Common myeloid progenitor, CD34-positive (primary cell): ENCODE results near the gene NCOA3.

Source experiments
- CTCF ChIA-PET: fragments of 350-600 bp; sonication (Branson Sonifier 250); formaldehyde crosslinking; loops from one replicate; lab custom pipeline; 2021; ENCODE audit warnings: antibody characterized with exemption; lab: Charles Lee
- POLR2A ChIA-PET: fragments of 350-600 bp; sonication (Branson Sonifier 250); formaldehyde crosslinking; loops from one replicate; lab custom pipeline; 2021; ENCODE audit warnings: antibody characterized with exemption; lab: Charles Lee
- DNase-seq, 3 donors: peaks; one replicate each; pipeline versions ENCODE4 v3.0.0 to v3.0.0-alpha.2; 2013
- H3K27ac ChIP-seq, 2 experiments: 1 replicate in 1 of 2; 2 replicates in 1 of 2; pipeline ENCODE4 v1.7.0; 2013; ENCODE audit warnings: inconsistent platforms in 2 of 2, low read length in 2 of 2, mild to moderate bottlenecking in 2 of 2, low read depth in 1 of 2, moderate library complexity in 1 of 2; ENCODE audit not compliant: severe bottlenecking in 2 of 2, insufficient read depth in 1 of 2, poor library complexity in 1 of 2
- H3K27me3 ChIP-seq, 5 experiments: replicated peaks in 2 of 5; 1 replicate in 3 of 5; 2 replicates in 2 of 5; pipeline versions ENCODE4 v1.6.1 to v1.7.0; 2013; ENCODE audit warnings: low read length in 4 of 5, mild to moderate bottlenecking in 2 of 5, moderate library complexity in 2 of 5, inconsistent platforms in 1 of 5; ENCODE audit not compliant: insufficient read depth in 5 of 5, control insufficient read depth in 4 of 5
- H3K36me3 ChIP-seq, 4 experiments: 1 replicate in 2 of 4; 2 replicates in 2 of 4; pipeline versions ENCODE4 v1.6.1 to v1.7.0; 2013; ENCODE audit warnings: low read length in 3 of 4, control low read depth in 1 of 4, mild to moderate bottlenecking in 1 of 4; ENCODE audit not compliant: control insufficient read depth in 4 of 4, insufficient read depth in 4 of 4
- H3K4me1 ChIP-seq, 4 experiments: 1 replicate in 3 of 4; 2 replicates in 1 of 4; pipeline versions ENCODE4 v1.6.1 to v1.7.1; 2013; ENCODE audit warnings: low read length in 3 of 4, mild to moderate bottlenecking in 3 of 4, control low read depth in 1 of 4, inconsistent platforms in 1 of 4, moderate library complexity in 1 of 4; ENCODE audit not compliant: control insufficient read depth in 4 of 4, insufficient read depth in 4 of 4; ENCODE audit errors: control extremely low read depth in 1 of 4
- H3K4me3 ChIP-seq, 7 experiments: 1 replicate in 4 of 7; 2 replicates in 3 of 7; pipeline versions ENCODE4 v1.5.1 to v1.7.0; 2013; ENCODE audit warnings: mild to moderate bottlenecking in 7 of 7, low read length in 6 of 7, moderate library complexity in 6 of 7, inconsistent platforms in 2 of 7, low read depth in 2 of 7, control low read depth in 1 of 7; ENCODE audit not compliant: insufficient read depth in 4 of 7, control insufficient read depth in 1 of 7; ENCODE audit errors: extremely low read depth in 1 of 7
- H3K9me3 ChIP-seq, 5 experiments: 1 replicate in 4 of 5; 2 replicates in 1 of 5; pipeline versions ENCODE4 v1.6.1 to v1.7.1; 2013; ENCODE audit warnings: low read length in 4 of 5, mild to moderate bottlenecking in 2 of 5, inconsistent platforms in 1 of 5, low read depth in 1 of 5, moderate library complexity in 1 of 5; ENCODE audit not compliant: control insufficient read depth in 4 of 5, insufficient read depth in 2 of 5; ENCODE audit errors: control extremely low read depth in 1 of 5
- WGBS: methylation state at CpG from one replicate; pipeline ENCODE4 v1.1.5; 2013; ENCODE audit not compliant: insufficient coverage; 5-methylcytosine and 5-hydroxymethylcytosine counted together

The NCOA3 gene

GRCh38 chr20:47622118-47622665, 120.5 kb downstream of the NCOA3 start:
- Histone ChIP-seq H3K36me3 (peaks cover 6 to 34% (median 24%) of the 10 kb centered on the region in 4 experiments), H3K4me3 (no peak overlapping the region), H3K27me3 (no peaks in the 10 kb centered on the region), H3K4me1 (no peaks in the 10 kb centered on the region), H3K27ac (no peak overlapping the region), H3K9me3 (no peaks in the 10 kb centered on the region)
- no peak for DNase-seq
- ChIA-PET POLR2A (no interaction called here), CTCF (interaction anchor here (1.3 to 2.8 kb wide), 8 partner anchors 10 to 349 kb away, joined by 3 to 19 read pairs (median 7); no protein-coding TSS in a partner anchor)
- WGBS, result 97% methylated on average over 8 of the region's 9 CpGs

- Histone ChIP-seq H3K4me3 (no peak overlapping the region), H3K4me1 (no peaks in the 10 kb centered on the region), H3K27ac (no peak overlapping the region), H3K36me3 (peaks cover 12 to 41% (median 29%) of the 10 kb centered on the region in 4 experiments), H3K27me3 (no peaks in the 10 kb centered on the region), H3K9me3 (no peaks in the 10 kb centered on the region)
- CTCF ChIA-PET, result interaction anchor here (0.6 to 2.3 kb wide), 5 partner anchors 8 to 351 kb away, joined by 3 to 18 read pairs (median 4); no protein-coding TSS in a partner anchor
- WGBS, result 100% methylated on average over 1 of the region's 2 CpGs
- POLR2A ChIA-PET, result interaction anchor here (0.5 kb wide), 1 partner anchor 67 kb away, joined by 3 read pairs; no protein-coding TSS in a partner anchor
- no peak for DNase-seq
These were observed 121.5 kb downstream of the NCOA3 start for GRCh38 chr20:47623206-47623605.

- peaks cover 7 to 43% (median 34%) of the 10 kb centered on the region in 4 experiments for H3K36me3 ChIP-seq
- POLR2A ChIA-PET, result no interaction called here
- no peaks in the 10 kb centered on the region for H3K9me3 ChIP-seq
- H3K4me3 ChIP-seq, result no peak overlapping the region
- CTCF ChIA-PET, result interaction anchor here (1.3 kb wide), 1 partner anchor 9 kb away, joined by 5 read pairs; no protein-coding TSS in a partner anchor
- DNase-seq, result no peak
- H3K4me1 ChIP-seq, result no peaks in the 10 kb centered on the region
- no peaks in the 10 kb centered on the region for H3K27me3 ChIP-seq
- WGBS, result 100% methylated on average over 4 of the region's 4 CpGs
- H3K27ac ChIP-seq, result no peak overlapping the region
These were observed 125.9 kb downstream of the NCOA3 start for GRCh38 chr20:47627540-47627939.

- no peak overlapping the region for H3K4me3 ChIP-seq
- peaks cover 6 to 37% (median 30%) of the 10 kb centered on the region in 4 experiments for H3K36me3 ChIP-seq
- H3K9me3 ChIP-seq, result no peaks in the 10 kb centered on the region
- no peak overlapping the region for H3K27ac ChIP-seq
- CTCF ChIA-PET, result no interaction called here
- DNase-seq, result no peak
- no peaks in the 10 kb centered on the region for H3K4me1 ChIP-seq
- no CpG with 5 or more reads among the region's 2 CpGs for WGBS
- POLR2A ChIA-PET, result no interaction called here
- H3K27me3 ChIP-seq, result no peaks in the 10 kb centered on the region
These were observed 128.2 kb downstream of the NCOA3 start for GRCh38 chr20:47629907-47630306.

- DNase-seq, result no peak
- no peak overlapping the region for H3K4me3 ChIP-seq
- no peaks in the 10 kb centered on the region for H3K27me3 ChIP-seq
- H3K36me3 ChIP-seq, result peaks cover 10 to 44% (median 35%) of the 10 kb centered on the region in 4 experiments
- no peaks in the 10 kb centered on the region for H3K9me3 ChIP-seq
- no peak overlapping the region for H3K27ac ChIP-seq
- ChIA-PET POLR2A (no interaction called here), CTCF (interaction anchor here (0.5 to 1.0 kb wide), 2 partner anchors 22 to 81 kb away, joined by 3 read pairs; no protein-coding TSS in a partner anchor)
- H3K4me1 ChIP-seq, result no peaks in the 10 kb centered on the region
These were observed 129.4 kb downstream of the NCOA3 start for GRCh38 chr20:47631078-47631477.

GRCh38 chr20:47635256-47635655, 133.6 kb downstream of the NCOA3 start:
- Histone ChIP-seq H3K36me3 (peaks cover 19 to 61% (median 35%) of the 10 kb centered on the region in 4 experiments), H3K4me3 (no peak overlapping the region), H3K27me3 (no peaks in the 10 kb centered on the region), H3K9me3 (no peaks in the 10 kb centered on the region), H3K27ac (no peak overlapping the region), H3K4me1 (no peaks in the 10 kb centered on the region)
- DNase-seq, result no peak
- 97% methylated on average over 4 of the region's 4 CpGs for WGBS
- ChIA-PET CTCF (interaction anchor here (0.6 kb wide), 1 partner anchor 414 kb away, joined by 4 read pairs; no protein-coding TSS in a partner anchor), POLR2A (no interaction called here)

- no peak for DNase-seq
- no peaks in the 10 kb centered on the region for H3K4me1 ChIP-seq
- POLR2A ChIA-PET, result no interaction called here
- H3K27me3 ChIP-seq, result no peaks in the 10 kb centered on the region
- H3K27ac ChIP-seq, result no peak overlapping the region
- no peaks in the 10 kb centered on the region for H3K9me3 ChIP-seq
- H3K36me3 ChIP-seq, result peaks cover 22 to 72% (median 40%) of the 10 kb centered on the region in 4 experiments
- CTCF ChIA-PET, result interaction anchor here (1.3 kb wide), 1 partner anchor 367 kb away, joined by 3 read pairs; no protein-coding TSS in a partner anchor
- WGBS, result 100% methylated on average over 2 of the region's 4 CpGs
- H3K4me3 ChIP-seq, result no peak overlapping the region
These were observed 137.2 kb downstream of the NCOA3 start for GRCh38 chr20:47638851-47639250.
